Activated CD4-positive, alpha-beta memory T cell treated with anti-CD3 and anti-CD28 coated beads, Interleukin-2, amount 10 ng/mL, durations not matched to agents 7 days and 5 days (primary cell): ENCODE measurements around the gene CEP170B. TPM values are rescaled to one million over a fixed set of nuclear protein-coding genes. Genes with fewer than 3 reads are reported as not detected.

Experiments
- CTCF ChIA-PET: fragments of 350-600 bp; sonication (Branson Sonifier 250); formaldehyde crosslinking; loops from one replicate; lab custom pipeline; 2021; ENCODE audit warnings: antibody characterized with exemption, inconsistent platforms; lab: Charles Lee
- POLR2A ChIA-PET: fragments of 350-600 bp; sonication (Branson Sonifier 250); formaldehyde crosslinking; loops from one replicate; lab custom pipeline; 2021; ENCODE audit warnings: antibody characterized with exemption; lab: Charles Lee
- DNase-seq: peaks from one replicate; pipeline ENCODE4 v3.0.0-alpha.2; 2020
- H3K27ac Mint-ChIP-seq: one replicate; pipeline ENCODE4 v1.8.0; 2021; ENCODE audit warnings: mild to moderate bottlenecking, mixed read lengths
- H3K27me3 Mint-ChIP-seq: one replicate; pipeline ENCODE4 v1.8.0; 2021; ENCODE audit warnings: mixed read lengths
- H3K36me3 Mint-ChIP-seq: one replicate; pipeline ENCODE4 v1.8.0; 2021; ENCODE audit warnings: low read depth, mixed read lengths
- H3K4me1 Mint-ChIP-seq: one replicate; pipeline ENCODE4 v1.8.0; 2021; ENCODE audit warnings: mixed read lengths
- H3K4me3 Mint-ChIP-seq: one replicate; pipeline ENCODE4 v1.8.0; 2021; ENCODE audit warnings: mild to moderate bottlenecking, mixed read lengths
- H3K9me3 Mint-ChIP-seq: one replicate; pipeline ENCODE4 v1.8.0; 2021; ENCODE audit warnings: mixed read lengths
- total RNA-seq, 2 experiments: library from RNA; stranded (reverse); gene quantifications; one replicate each; pipeline ENCODE4 v1.2.3, GENCODE V29; 2021

The CEP170B gene
- total RNA-seq = 1 to 10 TPM; 3.0 to 3.2 TPM

DNA sequence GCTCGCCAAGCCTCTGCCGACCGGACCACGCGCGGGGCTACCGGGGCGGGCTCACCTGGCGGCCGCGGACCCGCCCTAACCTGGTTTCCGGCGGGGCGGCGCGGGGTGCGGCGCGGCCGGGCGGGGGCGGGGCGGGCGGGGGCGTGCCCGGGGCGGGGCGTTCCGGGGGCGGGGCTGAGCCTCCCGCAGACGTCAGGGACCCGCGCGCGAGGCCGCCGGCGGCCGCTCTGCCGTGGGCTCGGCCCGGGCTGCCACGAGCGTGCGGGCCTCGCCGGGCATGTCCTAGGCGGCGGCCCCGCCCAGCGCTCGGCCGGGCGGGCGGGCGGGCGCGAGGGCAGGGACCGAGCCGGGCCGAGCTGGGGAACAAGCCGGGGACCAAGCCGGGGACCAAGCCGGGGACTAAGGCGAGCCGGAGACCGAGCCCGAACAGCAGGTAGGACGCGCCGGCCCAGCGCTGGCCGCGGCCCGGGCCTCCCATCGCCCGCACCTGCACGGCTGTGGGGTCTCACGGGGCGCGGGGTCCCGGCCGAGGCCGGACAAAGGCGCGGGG lies at the start of gene CEP170B:
TSS of gene CEP170B (plus strand) at position 188 of the 550 bp plus-strand sequence. CDS start 3,183 bp downstream, outside the sequence.
- ChIA-PET CTCF (no interaction called here), POLR2A (no interaction called here)
- no peak within 1 kb of the TSS for H3K27ac Mint-ChIP-seq
- H3K4me3 Mint-ChIP-seq = peak within 1 kb of the TSS; percentile 56
- H3K36me3 Mint-ChIP-seq = no peaks in the 10 kb centered on the region
- peaks cover 23% of the 10 kb centered on the region for H3K27me3 Mint-ChIP-seq
- no peaks in the 10 kb centered on the region for H3K9me3 Mint-ChIP-seq
- H3K4me1 Mint-ChIP-seq = peaks cover 7% of the 10 kb centered on the region
- peak; percentile 59 for DNase-seq

DNA sequence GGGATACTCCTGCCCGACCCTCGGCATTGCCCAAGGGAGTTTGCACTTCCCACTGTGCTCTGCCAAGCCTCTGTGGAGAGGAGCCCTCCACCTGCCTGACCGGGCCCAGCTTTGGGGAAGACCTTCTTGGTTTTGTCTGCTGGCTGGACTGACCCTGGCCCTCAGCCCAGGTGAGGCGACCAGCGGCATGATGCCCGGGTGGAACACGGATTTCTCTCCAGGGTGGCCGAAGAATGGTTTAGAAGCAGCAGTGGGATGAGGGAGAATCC lies 48.5 kb upstream of the CEP170B start:
- DNase-seq = no peak
- Mint-ChIP-seq H3K27me3 (no peaks in the 10 kb centered on the region), H3K36me3 (no peaks in the 10 kb centered on the region), H3K9me3 (no peaks in the 10 kb centered on the region), H3K4me3 (peak overlapping the region; percentile 87), H3K27ac (peak overlapping the region; percentile 88), H3K4me1 (peaks cover 26% of the 10 kb centered on the region)
- ChIA-PET POLR2A (no interaction called here), CTCF (interaction anchor here (1.0 kb wide), 1 partner anchor 62 kb away, joined by 3 read pairs; no protein-coding TSS in a partner anchor)

DNA sequence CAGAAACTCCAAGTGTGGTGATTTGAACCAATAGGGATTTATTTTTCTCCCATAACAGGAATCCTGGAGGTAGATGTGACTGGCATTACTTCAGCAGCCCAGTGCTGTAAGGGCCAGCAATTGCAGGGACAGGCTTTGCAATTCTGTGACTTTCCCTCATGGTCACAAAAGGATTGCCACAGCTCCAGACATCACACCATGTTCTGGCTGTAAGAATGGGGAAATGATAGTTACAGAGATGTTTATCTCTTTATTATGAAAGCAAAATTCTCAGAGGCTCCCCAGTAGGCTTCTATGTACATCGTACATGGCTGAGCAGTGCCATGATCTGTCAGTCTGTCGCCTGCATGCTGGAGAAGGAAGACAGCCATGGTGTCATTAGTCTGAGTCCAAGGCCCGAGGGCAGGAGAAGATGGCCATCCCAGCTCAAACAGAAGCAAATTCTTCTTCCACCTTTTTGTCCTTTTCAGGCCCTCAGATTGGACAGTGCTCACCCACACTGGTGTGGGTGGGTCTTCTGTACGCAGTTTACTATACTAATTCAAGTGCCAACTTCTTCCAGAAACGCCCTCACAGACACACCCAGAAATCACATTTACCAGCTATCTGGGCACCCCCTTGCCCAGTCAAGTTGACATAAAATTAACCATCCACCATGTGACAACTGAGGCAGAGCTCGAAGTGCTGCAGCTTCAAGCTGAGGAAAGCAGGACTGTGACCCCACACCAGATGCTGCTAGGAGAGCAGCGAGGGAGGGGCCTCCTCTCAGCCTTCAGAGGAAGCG lies 46.9 kb upstream of the CEP170B start:
- CTCF ChIA-PET = interaction anchor here (1.1 kb wide), 1 partner anchor 8 kb away, joined by 6 read pairs; no protein-coding TSS in a partner anchor
- Mint-ChIP-seq H3K4me3 (no peak overlapping the region), H3K27me3 (no peaks in the 10 kb centered on the region), H3K4me1 (peaks cover 24% of the 10 kb centered on the region), H3K9me3 (no peaks in the 10 kb centered on the region), H3K36me3 (no peaks in the 10 kb centered on the region), H3K27ac (no peak overlapping the region)
- peak; percentile 15 for DNase-seq
- POLR2A ChIA-PET = interaction anchor here (0.9 to 1.3 kb wide), 2 partner anchors 23 to 38 kb away, joined by 3 to 4 read pairs; no protein-coding TSS in a partner anchor

DNA sequence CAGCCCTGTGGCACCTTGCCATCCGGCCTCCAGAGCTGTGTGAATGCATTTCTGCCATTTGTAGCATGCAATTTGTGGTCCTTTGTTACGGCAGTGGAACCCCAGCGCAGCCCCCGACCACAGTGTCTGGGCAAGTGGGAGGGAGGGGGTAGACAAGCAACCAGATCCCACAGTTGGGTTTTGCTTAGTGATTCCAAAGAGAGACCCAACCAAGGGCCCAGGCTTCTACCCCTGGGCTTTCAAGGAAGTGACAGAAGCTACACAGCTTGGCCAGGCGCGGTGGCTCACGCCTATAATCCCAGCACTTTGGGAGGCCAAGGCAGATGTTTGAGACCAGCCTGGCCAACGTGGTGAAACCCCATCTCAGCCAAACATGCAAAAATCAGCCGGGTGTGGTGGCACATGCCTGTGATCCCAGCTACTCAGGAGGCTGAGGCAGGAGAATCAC lies 46.3 kb upstream of the CEP170B start:
- POLR2A ChIA-PET = interaction anchor here (1.3 kb wide), 1 partner anchor 24 kb away, joined by 4 read pairs; no protein-coding TSS in a partner anchor
- H3K27ac Mint-ChIP-seq = no peak overlapping the region
- no peak for DNase-seq
- H3K9me3 Mint-ChIP-seq = no peaks in the 10 kb centered on the region
- CTCF ChIA-PET = no interaction called here
- no peaks in the 10 kb centered on the region for H3K36me3 Mint-ChIP-seq
- H3K4me1 Mint-ChIP-seq = peaks cover 20% of the 10 kb centered on the region
- H3K27me3 Mint-ChIP-seq = peaks cover 1% of the 10 kb centered on the region
- no peak overlapping the region for H3K4me3 Mint-ChIP-seq

- Mint-ChIP-seq H3K27me3 (peaks cover 5% of the 10 kb centered on the region), H3K27ac (no peak overlapping the region), H3K9me3 (peaks cover under 1% of the 10 kb centered on the region), H3K36me3 (peaks cover 2% of the 10 kb centered on the region), H3K4me3 (no peak overlapping the region), H3K4me1 (peaks cover 16% of the 10 kb centered on the region)
- ChIA-PET POLR2A (interaction anchor here (1.3 kb wide), 1 partner anchor 25 kb away, joined by 4 read pairs; no protein-coding TSS in a partner anchor), CTCF (no interaction called here)
- no peak for DNase-seq
Measured at GRCh38 chr14:104819361-104819781, 45.7 kb upstream of the CEP170B start.

DNA sequence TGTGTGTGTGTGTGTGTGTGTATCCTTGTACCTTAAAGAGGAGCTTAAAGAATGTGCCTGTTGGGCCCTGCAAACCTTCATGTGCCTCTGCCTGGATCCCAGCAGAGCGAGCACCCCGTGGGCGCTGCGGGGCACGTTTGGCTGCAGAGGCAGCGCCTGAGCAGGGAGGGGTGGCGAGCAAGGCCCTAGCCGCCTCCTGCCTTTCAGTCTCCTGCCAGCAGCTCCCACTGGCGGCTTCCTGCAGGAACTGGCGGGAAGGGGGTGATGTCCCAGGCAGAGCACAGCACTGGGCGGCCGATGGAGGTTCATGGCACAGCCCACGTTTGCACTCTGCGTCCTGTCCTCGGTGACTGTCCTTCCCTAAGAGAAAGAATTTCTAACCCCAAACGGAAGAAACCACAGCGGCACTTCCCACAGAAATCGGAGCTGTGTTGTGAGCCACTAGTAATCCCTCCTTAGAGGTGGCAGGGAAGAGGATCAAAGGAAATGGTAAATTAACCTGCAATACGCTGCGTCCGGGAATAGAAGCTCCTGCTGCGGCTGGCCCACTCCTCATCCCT lies 44.3 kb upstream of the CEP170B start:
- Mint-ChIP-seq H3K4me3 (no peak overlapping the region), H3K27me3 (peaks cover 18% of the 10 kb centered on the region), H3K36me3 (peaks cover 10% of the 10 kb centered on the region), H3K4me1 (peaks cover 20% of the 10 kb centered on the region), H3K9me3 (peaks cover 10% of the 10 kb centered on the region), H3K27ac (no peak overlapping the region)
- ChIA-PET POLR2A (no interaction called here), CTCF (no interaction called here)
- DNase-seq = no peak

DNA sequence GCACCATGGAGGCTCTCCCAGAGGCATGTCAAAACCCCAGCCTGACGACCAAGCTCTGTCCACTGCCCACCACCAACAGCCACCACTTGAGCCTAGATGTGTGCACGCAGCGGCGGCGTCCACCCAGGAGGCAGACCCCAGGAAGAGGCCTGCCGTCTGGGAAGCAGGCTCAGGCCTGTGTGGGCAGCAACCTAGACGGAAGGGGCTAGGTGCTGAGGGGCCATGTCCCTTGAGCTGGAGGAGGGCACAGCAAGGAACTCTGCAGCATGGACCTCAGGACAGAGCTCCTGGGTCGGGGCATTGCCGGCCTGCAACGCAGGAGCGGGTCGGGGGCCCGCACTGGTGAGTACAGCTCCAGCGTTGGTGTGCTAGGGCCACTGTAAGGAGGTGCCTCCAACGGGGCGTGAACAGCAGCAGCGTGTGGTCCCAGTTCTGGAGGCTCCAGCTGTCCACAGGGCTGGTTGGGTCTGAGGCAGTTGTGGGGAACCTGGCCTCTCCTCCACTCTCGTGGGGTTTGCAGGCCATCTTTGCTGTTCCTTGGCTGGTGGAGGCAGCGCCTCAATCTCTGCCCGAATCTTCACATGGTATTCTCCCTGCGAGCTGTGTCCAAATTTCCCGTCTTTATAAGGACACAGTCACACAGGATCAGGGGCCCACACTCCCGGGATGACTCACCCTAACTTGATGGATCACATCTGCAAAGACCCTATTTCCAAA lies 43.7 kb upstream of the CEP170B start:
- peaks cover 20% of the 10 kb centered on the region for H3K27me3 Mint-ChIP-seq
- no peak overlapping the region for H3K27ac Mint-ChIP-seq
- DNase-seq = no peak
- no peak overlapping the region for H3K4me3 Mint-ChIP-seq
- H3K4me1 Mint-ChIP-seq = peaks cover 24% of the 10 kb centered on the region
- CTCF ChIA-PET = interaction anchor here (2.3 kb wide), 1 partner anchor 53 kb away, joined by 8 read pairs; no protein-coding TSS in a partner anchor
- peaks cover 10% of the 10 kb centered on the region for H3K9me3 Mint-ChIP-seq
- POLR2A ChIA-PET = no interaction called here
- peaks cover 10% of the 10 kb centered on the region for H3K36me3 Mint-ChIP-seq

DNA sequence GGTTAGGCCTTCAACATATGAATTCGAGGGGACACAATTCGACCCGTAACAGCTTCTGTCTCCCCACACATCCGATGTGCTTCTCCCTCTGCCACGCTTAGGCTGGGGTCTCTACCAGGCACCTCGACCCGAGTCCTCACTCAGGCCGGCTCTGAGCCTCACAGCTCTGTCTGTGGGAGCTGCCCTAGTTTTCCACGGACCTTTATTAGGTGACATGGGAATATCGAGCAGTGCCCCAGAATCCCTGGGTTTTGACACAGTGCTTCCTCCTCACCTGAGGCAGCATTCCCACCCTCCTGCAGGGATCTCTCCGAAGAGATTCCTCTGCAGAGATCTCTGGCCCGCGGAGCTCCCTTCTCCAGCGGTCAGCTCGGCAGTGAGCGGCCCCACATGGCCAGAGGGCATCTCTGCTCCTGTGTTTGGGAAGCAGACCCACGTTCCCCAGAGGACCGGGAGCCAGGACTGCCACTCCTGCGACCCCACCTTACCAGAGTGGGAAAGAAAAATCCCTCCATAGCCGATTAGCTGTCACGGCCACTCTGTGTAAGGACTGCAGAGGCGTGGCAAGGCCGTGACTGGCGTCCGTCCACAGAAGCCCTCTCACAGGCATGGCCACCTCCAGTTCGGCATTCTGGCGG lies 43.0 kb upstream of the CEP170B start:
- Mint-ChIP-seq H3K4me1 (peaks cover 21% of the 10 kb centered on the region), H3K27me3 (peaks cover 23% of the 10 kb centered on the region), H3K9me3 (peaks cover 10% of the 10 kb centered on the region), H3K36me3 (peaks cover 10% of the 10 kb centered on the region), H3K27ac (no peak overlapping the region), H3K4me3 (no peak overlapping the region)
- POLR2A ChIA-PET = no interaction called here
- CTCF ChIA-PET = interaction anchor here (2.3 kb wide), 1 partner anchor 53 kb away, joined by 8 read pairs; no protein-coding TSS in a partner anchor
- DNase-seq = no peak

DNA sequence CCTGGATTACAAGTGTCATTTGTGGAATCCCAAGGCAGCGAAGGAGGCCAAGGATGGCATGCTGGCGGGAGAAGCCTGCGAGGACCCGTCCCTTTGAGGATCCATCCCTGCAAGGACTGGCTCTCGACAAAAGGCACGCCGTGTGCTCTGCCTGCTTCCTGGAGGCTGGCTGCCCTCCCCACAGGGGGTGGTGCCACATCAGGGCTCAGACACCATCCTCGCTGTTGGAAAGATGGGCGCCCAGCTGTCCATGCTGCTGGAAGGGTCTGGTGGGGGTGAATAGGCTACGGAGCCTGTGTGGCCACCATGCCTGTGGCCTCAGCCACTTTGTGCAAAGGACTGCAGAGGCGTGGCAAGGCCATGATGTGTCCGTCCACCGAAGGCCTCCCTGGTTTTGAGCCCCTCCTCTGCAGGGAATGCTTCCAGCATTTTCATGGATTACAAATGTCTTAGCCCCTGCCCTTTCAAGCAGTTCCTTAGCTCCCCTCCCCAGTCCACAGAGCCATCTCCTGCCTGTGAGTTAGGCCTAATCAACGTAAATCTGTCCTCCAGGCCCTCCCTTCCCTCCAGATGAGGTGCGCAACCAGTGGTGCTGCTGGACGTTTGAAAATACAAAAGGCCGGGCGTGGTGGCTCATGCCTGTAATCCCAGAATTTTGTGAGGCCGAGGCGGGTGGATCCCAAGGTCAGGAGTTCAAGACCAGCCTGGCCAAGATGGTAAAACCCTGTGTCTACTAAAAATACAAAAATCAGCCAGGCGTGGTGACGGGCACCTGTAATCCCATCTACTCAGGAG lies 42.0 kb upstream of the CEP170B start:
- no peak for DNase-seq
- ChIA-PET CTCF (interaction anchor here (2.3 kb wide), 1 partner anchor 54 kb away, joined by 8 read pairs; no protein-coding TSS in a partner anchor), POLR2A (no interaction called here)

GRCh38 chr14:104824353-104824997 lies 40.6 kb upstream of the CEP170B start:
- ChIA-PET POLR2A (interaction anchor here (2.4 kb wide), 1 partner anchor 72 kb away, joined by 13 read pairs; the partner anchor contains the start of gene SIVA1), CTCF (interaction anchor here (3.2 to 3.6 kb wide), 2 partner anchors 54 to 59 kb away, joined by 20 to 27 read pairs; no protein-coding TSS in a partner anchor)
- DNase-seq = no peak
- H3K4me3 Mint-ChIP-seq = peak overlapping the region; percentile 72
- H3K36me3 Mint-ChIP-seq = peaks cover 10% of the 10 kb centered on the region
- peaks cover 10% of the 10 kb centered on the region for H3K9me3 Mint-ChIP-seq
- H3K4me1 Mint-ChIP-seq = peaks cover 23% of the 10 kb centered on the region
- H3K27ac Mint-ChIP-seq = no peak overlapping the region
- H3K27me3 Mint-ChIP-seq = peaks cover 29% of the 10 kb centered on the region

More for the DNA sequence above, 42.0 kb upstream of the CEP170B start:
- no peak overlapping the region for H3K4me3 Mint-ChIP-seq
- H3K4me1 Mint-ChIP-seq = peaks cover 27% of the 10 kb centered on the region
- H3K27ac Mint-ChIP-seq = no peak overlapping the region
- peaks cover 10% of the 10 kb centered on the region for H3K36me3 Mint-ChIP-seq
- peaks cover 10% of the 10 kb centered on the region for H3K9me3 Mint-ChIP-seq
- H3K27me3 Mint-ChIP-seq = peaks cover 29% of the 10 kb centered on the region

GRCh38 chr14:104826189-104826860 lies 38.7 kb upstream of the CEP170B start:
- Mint-ChIP-seq H3K27ac (no peak overlapping the region), H3K9me3 (peaks cover 10% of the 10 kb centered on the region), H3K27me3 (peaks cover 29% of the 10 kb centered on the region), H3K4me3 (peak overlapping the region; percentile 72), H3K36me3 (peaks cover 10% of the 10 kb centered on the region), H3K4me1 (peaks cover 23% of the 10 kb centered on the region)
- ChIA-PET POLR2A (interaction anchor here (0.7 to 2.4 kb wide), 4 partner anchors 25 to 74 kb away, joined by 3 to 19 read pairs (median 9); partner anchors contain the start of genes SIVA1 and ZBTB42), CTCF (interaction anchor here (0.6 to 3.6 kb wide), 10 partner anchors 8 to 262 kb away, joined by 3 to 29 read pairs (median 6); partner anchors contain the start of gene SIVA1)
- DNase-seq = peak; percentile 95
